Posterior vena cava (tissue), 2 donors: ENCODE measurements around the gene CCDC33. TPM values are rescaled to one million over a fixed set of nuclear protein-coding genes. Genes with fewer than 3 reads are reported as not detected.

ENCODE experiments used
- DNase-seq: peaks from one replicate; pipeline ENCODE4 v3.0.0-alpha.2; 2020; ENCODE audit warnings: low spot score
- intact Hi-C, 2 donors: fragments of 100-400 bp; cut with DNase I; formaldehyde crosslinking; loops; one replicate each; pipeline versions ENCODE4 v1.14.1 to v1.14.2; 2022 to 2023
- total RNA-seq, 2 donors: library from RNA; stranded (reverse); fragmentation: NEBNext Ultra II Directional; extraction: Animal tissue kit (Norgen Biotek cat#: 25700); gene quantifications; one replicate each; pipeline ENCODE4 v1.2.1, GENCODE V29; 2021
- donor health status: DM: yes; HTN: yes; CAD: no.
- donor health status: DM: yes; HTN: yes; CAD: no.

CCDC33 gene
- total RNA-seq, 2 donors from 2014 or later: not detected

- intact Hi-C loops: no loop called here
- no peak for DNase-seq
Measured at GRCh38 chr15:74207652-74208440, 28.3 kb upstream of the CCDC33 start.

GRCh38 chr15:74208496-74208895 lies 27.6 kb upstream of the CCDC33 start:
- intact Hi-C loops: no loop called here
- no peak for DNase-seq

DNA sequence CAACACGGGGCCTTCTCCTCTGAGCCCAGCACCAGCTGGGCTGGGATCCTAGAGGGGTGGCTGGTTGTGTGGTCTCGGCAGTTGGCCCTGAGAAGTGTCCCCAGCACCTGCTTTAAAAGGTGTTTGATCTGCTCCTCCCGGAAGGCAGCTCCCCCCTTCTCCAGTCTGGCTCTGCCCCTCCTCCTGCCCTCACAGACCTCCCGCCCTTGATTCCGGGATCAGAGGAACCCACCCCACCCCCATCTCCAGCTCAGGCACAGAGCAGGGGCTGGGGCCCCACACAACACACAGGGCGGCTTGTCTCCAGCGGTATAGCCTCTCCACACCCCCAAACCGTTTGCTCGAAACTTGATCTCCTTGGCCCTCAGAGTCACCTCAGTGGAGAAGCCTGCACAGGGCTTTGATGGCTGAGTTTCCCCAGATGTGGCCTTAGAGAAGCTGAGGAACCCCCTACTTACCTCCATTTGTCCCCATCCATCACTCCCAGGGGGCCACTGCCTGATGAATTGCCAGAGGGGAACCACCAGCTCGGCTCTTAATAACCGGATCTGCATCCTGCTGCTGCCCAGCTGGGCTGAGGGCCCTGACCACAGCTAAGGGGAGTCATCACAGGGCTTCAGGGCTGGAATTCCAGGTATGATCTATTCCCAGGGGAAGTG lies 27.1 kb upstream of the CCDC33 start:
- intact Hi-C loops: loop anchor here in 1 of 2 donors (1.0 kb wide), 1 partner anchor 43 kb away; no protein-coding TSS in a partner anchor
- DNase-seq: no peak

GRCh38 chr15:74209560-74209958 lies 26.6 kb upstream of the CCDC33 start:
- intact Hi-C loops: loop anchor here in 1 of 2 donors (1.0 kb wide), 1 partner anchor 43 kb away; no protein-coding TSS in a partner anchor
- DNase-seq: no peak

- no peak for DNase-seq
- intact Hi-C loops: loop anchor here in 1 of 2 donors (1.0 kb wide), 1 partner anchor 44 kb away; no protein-coding TSS in a partner anchor
Measured at GRCh38 chr15:74209997-74210671, 26.0 kb upstream of the CCDC33 start.

GRCh38 chr15:74210729-74211128 lies 25.4 kb upstream of the CCDC33 start:
- intact Hi-C loops: no loop called here

GRCh38 chr15:74211656-74212055 lies 24.5 kb upstream of the CCDC33 start:
- intact Hi-C loops: no loop called here
- no peak for DNase-seq

More at GRCh38 chr15:74210729-74211128, 25.4 kb upstream of the CCDC33 start:
- no peak for DNase-seq

DNA sequence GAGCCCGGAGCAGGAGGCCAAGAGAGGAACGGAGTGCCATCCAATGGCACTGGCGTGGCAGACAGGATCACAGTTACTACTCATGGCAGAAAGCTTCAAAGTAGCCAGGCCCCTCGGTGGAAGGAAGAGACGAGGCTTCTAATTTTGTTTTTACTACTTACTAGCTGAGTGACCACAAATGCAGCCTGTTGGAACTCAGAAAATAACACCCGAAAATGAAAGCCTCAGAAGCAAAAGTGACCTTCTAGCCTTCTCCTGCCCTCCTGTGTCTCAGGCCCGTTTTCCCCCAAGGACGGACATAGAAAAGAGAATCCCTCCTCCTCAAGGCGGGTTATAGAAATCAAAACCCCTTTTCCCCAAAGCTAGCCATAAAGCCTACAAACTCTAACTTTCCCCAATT lies 23.6 kb upstream of the CCDC33 start:
- intact Hi-C loops: no loop called here
- no peak for DNase-seq

GRCh38 chr15:74213858-74214284 lies 22.3 kb upstream of the CCDC33 start:
- DNase-seq: no peak
- intact Hi-C loops: no loop called here

DNA sequence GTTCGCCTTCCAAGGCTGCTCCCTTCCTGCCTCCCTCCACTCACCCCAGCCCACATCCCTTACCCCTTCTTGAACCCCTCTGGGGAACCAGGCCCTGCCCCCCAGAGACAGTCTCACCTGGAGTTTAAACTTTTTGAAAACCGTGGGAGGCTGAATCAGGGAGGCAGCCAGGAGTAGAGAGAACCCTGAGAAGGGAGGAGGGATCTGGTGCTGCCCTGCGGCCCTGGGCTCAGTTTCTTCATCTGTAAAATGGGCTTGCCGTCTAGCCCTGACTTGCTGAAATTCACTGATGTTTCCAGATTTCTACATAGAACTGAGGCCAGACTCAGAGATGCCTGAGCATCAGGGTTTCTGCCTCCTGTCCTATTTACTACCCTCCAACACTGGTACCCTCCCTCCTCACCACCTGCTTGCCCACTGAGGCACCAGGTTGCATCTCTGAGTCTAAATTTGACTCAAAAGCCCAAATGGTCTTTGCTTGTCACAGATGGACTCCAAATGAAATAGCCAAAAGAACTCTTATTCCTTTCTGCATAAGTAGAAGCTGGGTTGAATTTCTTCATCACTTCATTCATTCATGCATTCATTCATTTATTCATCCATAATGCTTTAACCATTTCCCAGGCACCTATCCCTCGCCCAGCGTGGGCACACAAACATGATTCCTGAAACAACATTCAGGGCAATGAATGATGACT lies 21.7 kb upstream of the CCDC33 start:
- DNase-seq: no peak
- intact Hi-C loops: no loop called here

DNA sequence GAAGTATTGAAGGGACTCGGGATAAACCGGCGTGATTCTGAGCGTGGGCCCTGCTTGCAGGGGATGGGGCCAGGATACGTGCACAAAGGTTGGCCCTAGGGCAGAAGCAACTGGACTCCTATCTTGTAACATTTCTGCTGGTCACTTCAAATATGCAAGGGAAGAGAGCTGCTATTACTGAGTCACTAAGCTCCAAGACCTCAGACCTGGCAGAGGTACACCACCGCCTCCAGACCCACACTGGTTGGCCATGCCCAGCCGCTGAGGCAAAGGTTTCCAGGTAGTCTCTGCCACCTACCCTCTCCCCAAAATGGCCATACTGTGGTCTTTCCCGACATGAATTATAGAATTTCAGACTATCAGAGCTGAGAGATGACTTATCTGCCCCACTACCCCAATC lies 20.2 kb upstream of the CCDC33 start:
- DNase-seq: no peak
- intact Hi-C loops: no loop called here

DNA sequence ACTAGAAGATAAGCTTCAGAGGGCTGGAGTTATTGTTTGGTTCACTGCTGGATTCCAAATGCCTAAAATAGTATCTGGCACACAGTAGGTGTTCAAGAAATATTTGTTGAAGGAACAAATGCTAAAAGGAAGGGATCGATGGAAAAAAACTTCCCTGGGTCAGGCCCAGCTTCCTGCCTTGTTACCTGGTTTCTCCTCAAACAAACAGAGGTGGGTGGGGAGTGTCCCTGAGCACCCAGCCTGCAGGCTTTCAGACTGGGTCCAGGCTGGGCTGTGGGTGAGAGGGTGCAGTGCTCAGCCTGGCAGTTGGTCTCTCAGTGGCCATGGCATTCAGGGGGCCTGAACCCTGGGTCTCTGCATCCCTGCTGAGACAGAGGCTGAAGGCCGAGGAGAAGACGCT lies 19.2 kb upstream of the CCDC33 start:
- intact Hi-C loops: no loop called here
- DNase-seq: no peak

GRCh38 chr15:74217907-74218885 lies 17.9 kb upstream of the CCDC33 start:
- no peak for DNase-seq

DNA sequence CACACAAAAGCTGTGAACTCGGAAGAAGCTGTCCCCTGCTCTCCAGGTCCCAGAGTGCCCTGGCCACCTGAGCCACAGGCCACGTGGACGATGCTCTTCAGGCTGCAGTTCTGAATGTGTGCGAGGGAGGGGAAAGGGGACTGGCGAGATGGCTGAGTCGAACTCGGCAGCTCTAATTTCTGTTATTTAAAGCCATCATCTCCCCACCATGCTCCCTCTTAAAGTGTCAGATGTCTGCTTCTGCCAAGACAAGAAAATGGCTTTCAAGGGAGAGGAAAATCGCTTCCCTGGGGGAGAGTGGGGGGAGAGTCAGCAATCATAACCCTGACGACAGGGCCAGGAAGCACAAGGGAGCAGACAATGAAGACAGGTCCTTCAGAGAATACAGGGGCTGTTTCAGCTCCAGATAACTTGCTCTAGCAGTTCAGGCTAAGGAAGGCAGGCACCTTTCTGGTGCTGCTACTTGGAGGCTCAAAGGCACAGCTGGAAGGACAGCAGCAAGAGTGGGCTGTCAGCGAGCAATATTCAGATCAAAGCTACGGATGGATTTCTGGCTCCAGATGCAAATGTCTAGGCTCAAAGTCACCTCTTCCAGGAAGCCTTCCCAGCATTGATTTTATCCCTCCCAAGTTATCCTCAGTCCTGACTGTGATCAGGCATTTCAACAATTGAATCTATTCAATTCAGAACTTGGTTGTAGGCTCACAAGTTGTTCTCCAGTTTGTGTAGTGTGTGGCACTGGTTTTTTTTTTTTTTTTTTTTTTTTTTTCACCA lies 15.5 kb upstream of the CCDC33 start:
- DNase-seq: no peak
- intact Hi-C loops: no loop called here

More at GRCh38 chr15:74217907-74218885, 17.9 kb upstream of the CCDC33 start:
- intact Hi-C loops: no loop called here

DNA sequence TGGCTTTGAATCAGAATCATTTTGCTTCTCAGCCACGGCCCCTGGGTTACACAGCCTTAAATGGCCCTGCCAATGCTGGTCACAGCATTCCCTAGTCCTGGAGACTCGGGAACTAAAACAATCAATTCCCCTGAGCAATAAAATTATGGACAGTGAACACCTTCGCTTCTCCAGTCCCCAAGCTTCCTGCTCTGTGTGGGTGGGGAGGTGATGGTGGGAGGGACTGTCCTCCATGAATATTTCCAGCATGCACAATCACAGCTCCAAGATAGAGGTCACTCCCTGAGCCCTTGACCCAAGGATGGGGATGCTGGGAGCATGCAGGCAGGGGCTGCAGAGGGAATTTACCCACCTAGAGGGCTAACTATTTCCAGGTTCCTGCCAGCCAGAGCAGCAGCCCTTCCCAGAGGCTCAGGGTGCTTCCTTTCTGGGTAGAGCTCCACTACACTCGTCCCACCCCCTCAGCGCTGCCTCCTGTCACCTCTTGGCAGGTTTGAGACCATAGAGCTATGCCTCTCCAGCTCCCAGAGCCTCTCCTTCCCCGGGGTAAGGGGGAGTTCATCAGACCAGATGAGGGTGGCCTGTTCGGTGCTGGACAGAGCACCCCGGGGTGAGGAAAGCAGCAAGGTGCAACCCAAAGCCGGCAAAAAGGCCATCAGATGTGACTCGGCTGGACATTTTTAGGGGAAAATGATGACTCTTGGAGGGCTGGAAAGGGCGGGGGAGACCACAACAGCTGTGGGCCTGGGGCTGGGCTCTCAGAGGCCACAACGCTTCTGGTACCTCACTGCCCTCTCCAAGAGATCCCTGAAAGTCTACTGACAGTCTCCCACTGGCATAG lies 14.5 kb upstream of the CCDC33 start:
- intact Hi-C loops: loop anchor here in 1 of 2 donors (1.0 kb wide), 1 partner anchor 39 kb away; no protein-coding TSS in a partner anchor
- DNase-seq: no peak

DNA sequence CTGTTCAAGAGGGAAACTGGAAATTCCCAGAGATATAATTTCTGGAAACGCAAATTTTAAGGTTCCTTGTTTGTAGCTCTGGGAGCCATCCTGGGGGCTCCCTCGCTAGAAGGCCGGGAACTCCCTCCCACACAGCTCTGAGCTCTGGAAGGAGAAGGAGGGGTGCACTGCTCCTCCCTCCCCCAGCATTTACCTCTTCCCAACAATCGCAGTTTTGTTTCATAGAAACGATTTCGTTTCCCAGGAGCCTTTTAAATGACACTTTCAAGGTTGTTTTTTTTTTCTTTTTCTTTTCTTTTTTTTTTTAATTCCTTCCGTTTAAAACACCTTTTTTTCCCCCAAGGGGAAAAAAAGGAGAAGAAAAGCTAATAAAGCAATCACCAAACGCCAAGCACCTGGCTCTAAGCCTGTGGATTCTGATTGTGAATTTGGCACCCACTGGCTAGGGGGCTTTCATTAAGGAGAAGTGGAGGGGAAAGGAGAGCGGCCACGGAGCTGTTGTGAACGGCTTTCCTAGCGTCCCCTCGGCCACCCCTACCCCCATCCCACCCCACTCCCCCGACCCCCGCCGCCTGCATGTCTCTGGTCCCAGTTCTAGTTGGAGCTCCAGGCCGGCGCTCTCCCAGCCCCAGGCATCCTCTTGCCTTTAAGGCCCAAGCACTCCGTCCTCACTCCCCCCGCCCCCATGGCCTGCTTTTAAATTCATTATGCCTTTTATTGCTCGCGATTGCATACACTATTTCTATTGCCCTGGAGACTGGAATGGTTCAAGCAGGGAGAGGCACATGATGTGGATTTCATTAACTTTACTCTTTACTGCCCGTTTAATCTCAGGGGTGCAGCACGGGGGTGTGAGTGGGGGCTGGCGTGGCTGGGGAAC lies 13.6 kb upstream of the CCDC33 start:
- intact Hi-C loops: loop anchor here in 1 of 2 donors (1.0 kb wide), 1 partner anchor 40 kb away; no protein-coding TSS in a partner anchor
- no peak for DNase-seq
